Head of caudate nucleus (tissue), 42 donors: ENCODE results near the gene NCOA3.
"Not testable (repeated sequence)": the region's sequence is repeated elsewhere in the genome, so short reads cannot be mapped to it uniquely, and the experiment has no call there.

Source experiments
- DNase-seq, 42 donors: peaks; one replicate each; pipeline versions ENCODE4 v3.0.0 to v3.0.0-alpha.2; 2020 to 2021; ENCODE audit warnings: mixed read lengths in 7 of 42
- intact Hi-C: fragments of 100-400 bp; cut with DNase I; formaldehyde crosslinking; loops from one replicate; pipeline ENCODE4 v1.15.0; 2022

The NCOA3 gene

DNA sequence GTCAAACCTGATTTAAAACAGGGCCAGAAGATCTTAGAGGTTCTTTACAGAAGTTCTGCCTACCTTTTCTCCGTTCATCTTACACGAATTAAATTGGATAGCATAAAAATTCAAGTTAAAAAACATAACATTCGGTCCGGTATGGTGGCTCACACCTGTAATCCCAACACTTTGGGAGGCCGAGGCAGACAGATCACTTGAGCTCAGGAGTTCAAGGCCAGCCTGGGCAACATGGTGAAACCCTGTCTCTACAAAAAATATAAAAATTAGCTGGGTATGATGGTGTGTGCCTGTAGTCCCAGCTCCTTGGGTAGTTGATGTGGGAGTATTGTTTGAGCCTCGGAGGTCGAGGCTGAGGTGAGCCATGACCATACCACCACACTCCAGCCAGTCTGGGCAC is 79.0 kb downstream of the NCOA3 start:
- intact Hi-C loops, DNase-seq: not testable (repeated sequence)

DNA sequence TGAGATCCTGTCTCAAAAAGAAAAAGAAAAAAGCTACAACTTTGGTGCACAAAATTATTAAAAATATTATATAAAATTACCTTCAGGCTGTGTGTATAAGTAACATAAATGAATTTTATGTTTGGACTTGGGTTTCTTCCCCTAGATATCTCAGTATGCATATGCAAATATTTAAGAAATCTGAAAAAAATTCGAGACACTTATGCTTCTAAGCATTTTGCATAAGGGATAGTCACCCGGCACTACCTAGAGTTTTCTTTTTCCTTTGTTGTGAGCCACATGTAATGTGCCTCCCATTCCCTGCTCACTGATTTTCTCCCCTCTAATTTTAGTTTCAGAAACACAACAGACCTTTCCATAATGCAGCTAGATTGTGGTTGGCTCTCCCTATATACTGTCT is 79.4 kb downstream of the NCOA3 start:
- DNase-seq = no peak
- intact Hi-C loops = no loop called here

DNA sequence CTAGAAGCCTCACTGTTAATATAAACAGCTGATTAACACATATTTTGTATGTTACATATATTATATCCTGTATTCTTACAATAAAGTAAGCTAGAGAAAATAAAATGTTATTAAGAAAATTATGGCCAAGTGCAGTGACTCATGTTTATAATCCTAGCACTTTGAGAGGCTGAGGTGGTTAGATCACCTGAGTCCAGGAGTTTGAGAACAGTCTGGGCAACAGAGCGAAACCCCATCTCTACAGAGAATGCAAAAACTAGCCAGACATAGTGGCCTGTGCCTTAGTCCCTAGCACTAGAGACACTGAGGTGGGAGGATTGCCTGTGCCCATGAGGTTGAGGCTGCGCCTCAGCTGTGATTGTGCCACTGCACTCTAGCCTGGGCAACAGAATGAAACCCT is 81.9 kb downstream of the NCOA3 start:
- intact Hi-C loops = no loop called here
- no peak for DNase-seq

DNA sequence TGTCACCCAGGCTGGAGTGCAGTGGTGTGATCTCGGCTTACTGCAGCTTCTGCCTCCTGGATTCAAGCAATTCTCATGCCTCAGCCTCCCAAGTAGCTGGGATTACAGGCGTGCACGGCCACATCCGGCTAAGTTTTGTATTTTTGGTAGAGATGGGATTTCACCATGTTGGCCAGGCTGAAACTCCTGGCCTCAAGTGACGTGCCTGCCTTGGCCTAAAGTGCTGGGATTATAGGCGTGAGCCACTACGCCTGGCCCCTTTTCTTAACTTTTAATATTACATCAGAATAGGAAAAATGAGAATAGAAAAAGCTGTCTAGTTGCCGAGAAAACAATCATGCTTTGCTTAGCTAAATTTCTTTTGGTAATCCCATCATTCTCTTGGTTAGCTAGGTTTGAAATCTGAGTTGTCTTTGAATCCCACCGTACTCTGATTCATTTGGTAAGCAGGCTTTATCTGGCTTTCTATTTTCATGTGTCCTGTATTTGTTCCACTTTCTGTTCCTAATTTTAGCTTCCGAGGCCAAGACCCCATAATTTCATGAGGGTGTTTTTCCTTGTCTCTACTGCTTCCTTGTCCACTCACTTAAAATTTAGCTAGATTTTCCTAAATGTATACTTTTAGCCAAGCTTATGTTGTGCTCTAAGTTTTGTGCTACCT is 83.5 kb downstream of the NCOA3 start:
- intact Hi-C loops = no loop called here
- no peak for DNase-seq

DNA sequence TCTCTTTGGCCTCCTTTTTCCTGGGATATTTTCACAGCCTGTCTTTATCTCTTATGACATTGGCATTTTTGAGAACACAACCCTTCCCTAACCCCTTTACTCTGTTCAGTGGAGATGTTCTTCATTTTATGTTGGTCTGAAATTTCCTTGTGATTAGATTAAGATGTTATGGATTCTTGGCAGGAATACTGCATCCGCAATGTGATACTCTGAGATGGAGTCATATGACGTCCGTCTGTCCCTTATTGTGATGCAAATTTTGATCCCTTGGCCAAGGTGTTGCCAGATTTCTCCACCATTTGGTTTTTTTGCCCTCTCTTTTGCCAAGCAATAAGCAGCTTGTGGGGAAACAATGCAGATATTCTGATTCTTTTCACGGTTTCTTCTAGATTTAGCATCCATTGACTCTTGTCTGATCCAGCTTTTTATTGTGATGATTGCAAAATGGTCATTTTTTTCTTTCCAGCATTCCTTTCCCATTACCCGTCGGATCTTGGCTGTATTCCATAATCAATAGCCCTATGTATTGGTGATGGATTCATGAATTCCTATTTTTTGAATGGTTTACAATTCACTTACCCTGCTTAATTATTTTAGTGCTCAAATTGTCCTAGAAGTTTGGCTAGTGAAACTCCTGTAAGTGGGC is 85.1 kb downstream of the NCOA3 start:
- no peak for DNase-seq
- intact Hi-C loops = no loop called here

DNA sequence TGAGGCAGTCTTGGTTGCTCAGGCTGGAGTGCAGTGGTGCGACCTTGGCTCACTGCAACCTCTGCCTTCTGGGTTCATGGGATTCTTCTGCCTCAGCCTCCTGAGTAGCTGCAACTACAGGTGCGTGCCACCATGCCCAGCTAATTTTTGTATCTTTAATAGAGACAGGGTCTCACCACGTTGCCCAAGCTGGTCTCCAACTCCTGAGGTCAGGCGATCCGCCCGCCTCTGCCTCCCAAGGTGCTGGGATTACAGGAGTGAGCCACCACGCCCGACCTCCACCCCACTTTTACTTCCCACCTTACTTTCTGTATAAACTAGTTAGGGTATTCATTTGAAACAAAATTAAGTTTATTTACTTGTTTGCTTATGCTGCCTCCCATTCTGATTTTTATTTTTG is 86.5 kb downstream of the NCOA3 start:
- DNase-seq = no peak
- intact Hi-C loops = no loop called here

DNA sequence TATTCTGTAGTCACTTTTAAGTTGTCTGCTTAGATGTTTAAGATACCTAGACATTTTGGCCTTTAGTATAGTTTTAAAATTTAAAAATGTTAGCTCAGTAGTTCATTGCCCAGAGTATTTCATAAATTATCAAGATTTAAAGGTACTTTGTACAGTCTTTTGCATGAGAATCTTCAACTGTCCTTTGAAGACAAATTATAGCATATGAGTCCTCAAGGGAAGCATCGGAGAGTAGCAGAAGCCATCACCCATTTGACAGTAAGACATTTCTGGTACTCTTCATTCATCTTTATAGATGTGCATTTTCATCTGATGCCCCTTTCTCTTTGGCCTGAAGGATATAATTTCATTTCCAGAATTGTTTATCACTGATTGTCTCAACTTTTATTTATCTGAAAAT is 89.5 kb downstream of the NCOA3 start:
- intact Hi-C loops = no loop called here
- no peak for DNase-seq

DNA sequence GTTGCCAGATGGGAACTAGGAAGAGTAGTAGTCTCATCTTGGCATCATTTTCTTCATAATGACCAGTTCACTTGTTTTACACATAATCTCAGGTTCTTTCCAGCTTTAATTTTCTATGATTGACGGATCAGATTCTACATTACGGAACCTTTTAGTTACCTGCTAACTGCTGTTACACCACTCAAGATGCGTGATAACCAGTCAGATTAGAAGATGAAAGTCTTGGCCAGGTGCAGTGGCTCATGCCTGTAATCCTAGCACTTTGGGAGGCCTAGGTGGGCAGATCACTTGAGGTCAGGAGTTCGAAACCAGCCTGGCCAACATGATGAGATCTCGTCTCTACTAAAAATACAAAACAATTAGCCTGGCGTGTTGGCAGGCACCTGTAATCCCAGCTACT is 92.5 kb downstream of the NCOA3 start:
- intact Hi-C loops = no loop called here
- DNase-seq = no peak

DNA sequence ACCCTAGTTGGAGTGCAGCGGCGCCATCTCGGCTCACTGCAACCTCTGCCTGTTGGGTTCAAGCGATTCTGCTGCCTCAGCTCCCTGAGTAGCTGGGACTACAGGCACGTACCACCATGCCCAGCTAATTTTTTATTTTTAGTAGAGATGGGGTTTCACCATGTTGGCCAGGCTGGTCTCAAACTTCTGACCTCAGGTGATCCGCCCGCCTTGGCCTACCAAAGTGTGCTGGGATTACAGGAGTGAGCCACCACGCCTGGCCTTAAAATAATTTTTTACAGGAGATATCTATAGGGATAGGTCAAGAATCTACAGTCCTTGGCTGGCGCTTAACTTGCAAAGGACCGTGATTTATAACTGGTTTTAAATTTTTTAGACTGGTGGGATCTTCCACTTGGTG is 93.5 kb downstream of the NCOA3 start:
- intact Hi-C loops = not testable (repeated sequence)

DNA sequence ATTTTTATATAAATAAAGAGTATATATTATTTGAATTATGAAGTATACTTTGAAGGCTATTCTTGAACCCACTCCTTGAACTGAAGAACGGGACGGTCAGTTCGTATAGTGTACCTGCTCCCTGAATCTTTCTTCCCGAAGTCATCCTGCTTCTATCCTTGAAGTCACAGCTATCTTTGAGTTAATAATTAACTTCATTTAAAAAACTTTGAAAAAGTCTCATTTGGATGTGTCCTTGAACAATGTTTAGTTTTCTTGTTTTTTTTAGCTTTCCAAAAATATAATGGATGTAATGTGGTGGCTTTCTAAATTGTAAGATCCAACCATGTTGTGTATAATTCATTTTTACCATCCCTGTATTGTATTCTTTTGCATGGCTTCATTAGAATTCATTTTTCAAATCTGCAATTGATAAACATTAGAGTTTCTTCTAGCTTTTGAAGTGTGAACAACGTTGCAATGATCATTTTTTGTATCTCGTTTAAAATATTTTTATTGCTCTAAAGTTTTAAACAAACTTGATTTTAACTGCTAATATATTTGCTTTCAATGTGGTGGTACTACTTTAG is 94.4 kb downstream of the NCOA3 start:
- intact Hi-C loops = no loop called here

More for the DNA sequence above, 93.5 kb downstream of the NCOA3 start:
- DNase-seq = not testable (repeated sequence)

DNA sequence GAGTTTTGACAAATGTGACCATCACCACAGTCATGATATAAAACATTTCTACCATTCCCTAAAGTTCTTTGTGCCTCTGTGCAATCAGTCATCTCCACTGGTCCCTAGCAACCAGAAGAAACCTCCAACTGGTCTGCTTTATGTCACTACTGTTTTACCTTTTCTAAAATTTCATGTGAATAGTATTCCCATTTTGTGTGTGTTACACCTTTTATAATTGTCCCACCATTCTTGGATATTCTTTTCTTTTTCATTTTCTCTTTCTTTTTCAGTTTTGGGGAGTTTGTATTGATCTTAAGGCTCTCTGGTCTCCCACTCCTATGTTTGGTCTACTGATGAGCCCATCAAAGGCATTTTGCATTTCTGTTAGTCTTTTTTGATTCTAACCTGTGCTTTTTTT is 95.4 kb downstream of the NCOA3 start:
- intact Hi-C loops = no loop called here
- DNase-seq = no peak

More for the DNA sequence above, 94.4 kb downstream of the NCOA3 start:
- DNase-seq = no peak

DNA sequence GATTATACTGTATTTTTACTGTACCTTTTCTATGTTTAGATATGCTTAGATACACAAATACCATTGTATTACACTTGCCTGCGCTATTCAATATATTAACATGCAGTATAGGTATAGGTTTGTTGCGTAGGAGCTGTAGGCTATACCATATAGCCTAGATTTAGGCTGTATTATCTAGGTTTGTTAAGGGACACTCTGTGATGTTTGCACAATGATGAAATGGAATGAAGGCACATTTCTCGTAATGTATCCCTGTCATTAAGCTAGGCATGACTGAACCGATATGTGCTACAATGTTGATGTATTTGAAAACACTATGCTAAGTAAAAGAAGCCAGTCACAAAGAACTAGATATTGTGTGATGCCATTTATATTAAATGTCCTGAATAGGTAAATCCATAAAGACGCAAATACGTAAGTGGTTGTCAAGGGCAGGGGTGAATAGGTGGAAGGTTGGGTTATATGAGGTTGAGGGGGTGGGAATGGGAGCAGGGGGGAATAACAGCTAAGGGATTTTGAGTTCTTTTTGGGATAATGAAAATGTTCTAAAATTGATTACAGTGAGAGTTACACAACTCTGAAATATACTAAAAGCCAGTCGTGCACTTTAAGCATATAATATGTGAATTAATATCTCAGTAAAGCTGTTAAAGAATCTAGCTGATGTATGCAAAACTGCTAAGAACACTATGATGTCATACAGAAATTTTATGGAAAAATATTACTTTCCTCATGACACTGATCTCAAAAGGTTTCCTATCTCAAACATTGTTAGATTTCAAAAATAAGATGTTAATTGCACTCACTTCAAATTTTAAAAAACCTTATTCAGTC is 97.4 kb downstream of the NCOA3 start:
- intact Hi-C loops = no loop called here
- no peak for DNase-seq

DNA sequence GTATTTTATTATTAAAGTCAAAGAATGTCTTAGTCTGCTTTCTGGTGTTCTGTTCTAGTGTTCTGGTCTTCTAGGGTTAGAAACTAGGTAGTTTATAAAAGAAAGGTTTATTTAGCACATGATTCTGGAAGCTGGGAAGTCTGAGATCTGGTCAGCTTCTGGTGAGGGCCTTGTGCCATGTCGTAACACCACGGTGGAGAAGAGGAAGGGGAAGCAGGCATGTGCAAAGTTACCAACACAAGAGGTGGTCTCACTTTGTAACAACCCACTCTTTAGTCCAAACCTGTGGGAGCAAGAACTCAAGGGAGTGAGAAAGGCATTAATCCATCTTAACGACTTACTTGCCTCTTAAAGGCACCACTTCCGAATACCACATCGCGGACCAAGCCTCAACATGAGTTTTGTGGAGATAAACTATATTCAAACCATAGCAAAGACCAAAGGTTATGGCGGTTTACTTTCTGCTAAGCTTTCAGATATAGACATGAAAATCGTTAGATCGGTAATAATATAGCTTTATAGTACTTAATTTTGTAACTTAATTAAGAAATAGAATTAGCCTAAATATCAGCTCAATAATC is 99.4 kb downstream of the NCOA3 start:
- no peak for DNase-seq
- intact Hi-C loops = no loop called here

DNA sequence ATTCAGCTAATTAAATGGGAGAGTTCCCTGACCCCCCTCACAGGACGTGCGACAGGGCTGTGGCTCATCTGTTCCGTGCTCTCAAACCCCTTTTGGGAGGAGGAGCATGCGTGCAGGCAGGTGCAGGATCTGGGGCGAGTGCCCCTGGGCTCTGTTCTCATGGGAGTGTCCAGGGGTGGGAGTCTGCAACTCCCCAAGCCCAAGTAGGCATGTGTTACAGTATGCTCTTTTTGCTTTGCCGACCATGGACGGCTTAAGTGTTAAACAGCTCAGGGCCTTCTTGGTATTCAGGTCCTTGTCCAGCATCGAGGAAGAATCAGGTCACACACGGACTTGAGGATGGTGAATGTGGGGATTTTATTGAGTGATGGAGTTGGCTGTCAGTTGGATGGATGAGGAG is 101.6 kb downstream of the NCOA3 start:
- DNase-seq = no peak
- intact Hi-C loops = no loop called here

DNA sequence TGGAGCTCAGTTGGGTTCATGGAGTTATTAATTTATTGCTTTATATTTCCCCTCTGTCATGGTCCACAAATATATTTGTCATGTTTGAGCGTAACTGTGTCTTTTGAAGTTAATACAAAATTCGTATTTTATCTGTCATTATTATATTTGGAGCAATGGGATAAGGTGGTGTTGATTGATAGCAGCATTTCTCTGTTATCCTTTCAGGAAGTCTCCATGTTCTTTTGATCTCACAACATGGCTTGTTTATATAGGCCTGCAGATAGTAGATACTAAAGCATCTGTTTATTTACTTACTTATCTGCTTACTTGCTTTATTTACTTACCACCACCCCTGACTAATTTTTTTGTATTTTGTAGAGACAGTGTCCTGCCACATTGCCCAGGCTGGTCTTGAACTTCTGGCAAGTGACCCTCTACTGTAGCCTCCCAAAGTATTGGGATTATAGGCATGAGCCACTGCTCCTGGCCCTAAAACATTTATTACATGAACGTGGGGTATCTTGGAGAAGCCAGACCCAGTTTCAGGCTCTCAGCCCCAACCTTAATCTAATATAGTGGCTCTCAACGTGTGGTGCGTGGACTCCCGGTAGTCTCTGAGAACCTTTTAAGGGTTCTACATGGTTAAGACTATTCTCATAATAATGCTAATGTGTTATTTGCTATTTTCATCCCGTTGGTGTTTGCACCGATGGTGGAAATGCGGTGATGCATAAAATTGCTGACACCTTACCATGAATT is 104.2 kb downstream of the NCOA3 start:
- DNase-seq = no peak
- intact Hi-C loops = no loop called here

DNA sequence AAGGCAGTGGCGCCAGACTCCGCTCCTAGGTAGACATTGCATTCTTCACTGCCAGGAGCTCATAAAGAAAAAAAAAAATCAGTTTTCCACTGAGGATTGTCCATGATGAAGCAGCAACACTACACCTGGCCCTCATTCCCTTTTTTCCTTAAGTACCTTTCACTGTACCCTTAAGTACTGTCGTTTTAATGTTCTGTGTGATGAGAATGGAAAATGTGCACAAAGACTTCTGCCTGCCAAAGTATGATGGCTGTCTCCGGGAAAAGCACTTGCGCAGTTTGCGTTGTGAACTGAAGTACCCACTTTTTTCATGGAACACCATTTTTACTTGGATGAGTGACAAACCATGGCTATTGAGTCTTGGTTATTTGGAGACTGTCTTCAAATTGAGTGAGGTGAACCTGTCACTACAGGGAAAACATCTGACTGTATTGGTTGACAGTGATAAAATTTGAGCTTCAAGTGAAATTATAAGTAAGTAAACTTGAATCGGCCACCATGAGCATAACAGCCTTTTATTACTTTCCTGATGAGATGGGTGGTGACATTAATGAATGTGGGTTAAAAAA is 104.8 kb downstream of the NCOA3 start:
- DNase-seq = no peak
- intact Hi-C loops = no loop called here

DNA sequence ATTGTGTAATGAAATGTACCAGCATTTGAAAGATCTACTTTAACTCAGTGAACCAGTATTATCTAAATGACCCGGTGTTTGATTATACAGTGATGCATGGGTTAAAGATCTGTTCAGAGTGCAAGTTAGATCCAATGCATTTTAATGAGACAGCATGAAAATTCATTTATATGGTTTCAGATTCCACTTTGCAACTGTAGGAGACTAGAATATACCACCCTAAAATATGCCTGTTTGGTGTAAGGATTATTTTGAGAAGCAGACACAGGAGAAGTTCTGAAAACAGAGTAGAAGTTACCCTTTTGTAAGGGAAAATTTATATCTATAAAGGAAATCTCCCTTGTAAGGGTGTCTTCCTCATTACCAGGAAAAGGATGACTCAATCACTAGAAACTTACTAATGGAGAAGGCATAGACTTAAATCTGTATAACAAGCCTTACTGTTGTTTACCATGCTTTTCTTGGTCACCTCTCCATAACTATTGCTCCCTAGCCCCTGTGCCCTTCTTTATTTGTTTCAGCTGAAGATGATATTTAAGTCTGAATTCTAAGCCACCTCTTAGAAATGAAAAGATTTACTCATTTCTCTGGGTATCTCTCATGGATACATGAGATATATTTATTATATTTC is 105.4 kb downstream of the NCOA3 start:
- no peak for DNase-seq
- intact Hi-C loops = no loop called here

DNA sequence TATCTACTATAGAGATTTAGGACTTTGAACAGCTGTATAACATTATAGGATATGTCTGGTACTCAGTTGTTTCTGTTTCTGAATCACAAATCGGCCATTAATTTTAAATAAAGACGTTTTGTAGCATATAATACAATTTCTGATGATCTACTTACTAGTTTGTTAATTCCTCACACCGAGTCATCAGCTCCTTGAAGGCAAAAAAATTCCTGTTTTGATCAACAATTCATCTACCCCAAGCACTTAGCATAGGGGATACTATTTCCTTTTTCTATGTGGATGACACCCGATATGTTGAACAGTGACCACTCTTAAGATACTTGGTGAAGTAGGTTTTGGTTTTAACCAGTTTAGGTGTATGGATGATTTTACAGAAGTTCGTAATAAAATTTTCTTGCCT is 107.3 kb downstream of the NCOA3 start:
- intact Hi-C loops = no loop called here

More for the DNA sequence above, 107.3 kb downstream of the NCOA3 start:
- DNase-seq = no peak
